GM12892 (cell line): ENCODE measurements around the gene PRSS22.

ENCODE experiments used
- POLR2A ChIP-seq: IDR thresholded peaks from 2 replicates; pipeline ENCODE4 v1.6.1; 2011; ENCODE audit warnings: low read depth, low read length, control low read depth
- TAF1 ChIP-seq: IDR thresholded peaks from 2 replicates; pipeline ENCODE4 v1.6.1; 2011; ENCODE audit warnings: low read depth, mild to moderate bottlenecking, control low read depth, low read length, borderline replicate concordance

DNA sequence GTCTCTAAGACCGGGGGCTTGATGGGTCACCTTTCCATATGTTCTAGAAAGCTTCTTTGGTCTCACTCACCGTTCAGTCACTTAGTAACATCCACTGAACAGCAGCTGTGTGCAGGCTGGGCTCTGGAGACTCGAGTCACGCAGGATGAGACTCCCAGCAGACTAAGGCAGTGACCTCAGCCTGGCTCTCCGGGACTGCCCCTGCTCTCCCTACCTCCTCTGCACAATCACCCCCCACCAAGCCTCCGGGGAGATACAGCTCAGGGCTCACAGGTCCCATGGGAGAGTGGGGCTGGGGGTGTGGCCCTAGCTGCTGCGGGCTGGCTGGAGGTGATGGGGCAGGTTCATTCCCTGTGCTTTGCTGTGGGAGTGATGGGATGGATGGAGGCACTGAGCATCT lies 39.1 kb upstream of the PRSS22 start:
- no peak for TF ChIP-seq TAF1
- no peak for TF ChIP-seq POLR2A
